Epithelial cell of proximal tubule (primary cell): ENCODE results near the gene CNOT6. TPM values are rescaled to one million over a fixed set of nuclear protein-coding genes. Genes with fewer than 3 reads are reported as not detected.
"Not testable (repeated sequence)": the region's sequence is repeated elsewhere in the genome, so short reads cannot be mapped to it uniquely, and the experiment has no call there.

Experiments
- DNase-seq: peaks from one replicate; pipeline ENCODE4 v3.0.0-alpha.2; 2011; ENCODE audit warnings: low read depth
- H3K4me3 ChIP-seq: 2 replicates; pipeline ENCODE4 v1.5.1; 2011; ENCODE audit warnings: low read depth, mild to moderate bottlenecking, low read length
- CTCF ChIP-seq: conservative IDR thresholded peaks from 2 replicates; pipeline ENCODE4 v1.5.1; 2012; ENCODE audit warnings: low read depth, mild to moderate bottlenecking, low read length
- total RNA-seq: library from RNA; depleted of rRNA; stranded (reverse); fragments of >200 nt; gene quantifications from 2 replicates; pipeline ENCODE4 v1.2.3, GENCODE V29; 2015

The CNOT6 gene
- total RNA-seq, 1 donor from 2014 or later = 10.0 TPM

GRCh38 chr5:180498378-180498777, 4.2 kb downstream of the CNOT6 start:
- no peak for TF ChIP-seq CTCF
- DNase-seq = no peak
- no peak overlapping the region for H3K4me3 ChIP-seq

GRCh38 chr5:180499684-180500083, 5.5 kb downstream of the CNOT6 start:
- no peak for DNase-seq
- no peak overlapping the region for H3K4me3 ChIP-seq
- no peak for TF ChIP-seq CTCF

GRCh38 chr5:180500300-180500699, 6.1 kb downstream of the CNOT6 start:
- not testable (repeated sequence) for DNase-seq, H3K4me3 ChIP-seq
- peak; percentile 18 for TF ChIP-seq CTCF

GRCh38 chr5:180507661-180508060, 13.5 kb downstream of the CNOT6 start:
- DNase-seq = no peak
- no peak for TF ChIP-seq CTCF
- H3K4me3 ChIP-seq = no peak overlapping the region

GRCh38 chr5:180515294-180515693, 21.1 kb downstream of the CNOT6 start:
- TF ChIP-seq CTCF = no peak
- DNase-seq = no peak
- H3K4me3 ChIP-seq = no peak overlapping the region

GRCh38 chr5:180515974-180516373, 21.8 kb downstream of the CNOT6 start:
- not testable (repeated sequence) for H3K4me3 ChIP-seq, DNase-seq

- no peak overlapping the region for H3K4me3 ChIP-seq
- no peak for DNase-seq
- no peak for TF ChIP-seq CTCF
Observed at GRCh38 chr5:180516440-180516839, 22.3 kb downstream of the CNOT6 start.

GRCh38 chr5:180519098-180519497, 24.9 kb downstream of the CNOT6 start:
- H3K4me3 ChIP-seq = no peak overlapping the region
- DNase-seq = no peak
- no peak for TF ChIP-seq CTCF
